ENCODE results near the gene VILL.

- TF ChIP-seq CTCF (conservative IDR thresholded peaks at IDR 0.05): no peak
- no peak for TF ChIP-seq ZFX (IDR thresholded peaks at IDR 0.05)
Measured at GRCh38 chr3:38054499-38055001, 64.0 kb downstream of the VILL start.
